ENCODE data around the gene TRIP6. TPM values are rescaled to one million over a fixed set of nuclear protein-coding genes. Genes with fewer than 3 reads are reported as not detected.
"Not testable (repeated sequence)": the region's sequence is repeated elsewhere in the genome, so short reads cannot be mapped to it uniquely, and the experiment has no call there.

The TRIP6 gene
- polyA plus RNA-seq, 1 donor: 46.1 TPM

GRCh38 chr7:100919335-100919734, 52.1 kb downstream of the TRIP6 start:
- H3K4me1 ChIP-seq (ENCODE audit: control insufficient read depth, insufficient read depth, low read length); H3K27me3 ChIP-seq (ENCODE audit: control insufficient read depth, insufficient read depth, low read length); H3K4me3 ChIP-seq (ENCODE audit: low read length); H3K27ac ChIP-seq (ENCODE audit: low read length); H3K36me3 ChIP-seq (ENCODE audit: control insufficient read depth, insufficient read depth, low read length); H3K9me3 ChIP-seq (ENCODE audit: control insufficient read depth, low read depth, low read length); DNase-seq: not testable (repeated sequence)
- WGBS (ENCODE audit: insufficient coverage, low lambda C conversion rate): no CpG with 5 or more reads among the region's 5 CpGs

- H3K27me3 ChIP-seq (ENCODE audit: control insufficient read depth, insufficient read depth, low read length); H3K4me3 ChIP-seq (ENCODE audit: low read length); H3K4me1 ChIP-seq (ENCODE audit: control insufficient read depth, insufficient read depth, low read length); H3K27ac ChIP-seq (ENCODE audit: low read length); H3K36me3 ChIP-seq (ENCODE audit: control insufficient read depth, insufficient read depth, low read length); DNase-seq; H3K9me3 ChIP-seq (ENCODE audit: control insufficient read depth, low read depth, low read length): not testable (repeated sequence)
- no CpG with 5 or more reads among the region's 9 CpGs for WGBS (ENCODE audit: insufficient coverage, low lambda C conversion rate)
Observed at GRCh38 chr7:100919779-100920437, 52.7 kb downstream of the TRIP6 start.

- no peak for DNase-seq
- no peak overlapping the region for H3K27ac ChIP-seq (ENCODE audit: low read length)
- no peaks in the 10 kb centered on the region for H3K27me3 ChIP-seq (ENCODE audit: control insufficient read depth, insufficient read depth, low read length)
- H3K9me3 ChIP-seq (ENCODE audit: control insufficient read depth, low read depth, low read length): no peaks in the 10 kb centered on the region
- no peaks in the 10 kb centered on the region for H3K36me3 ChIP-seq (ENCODE audit: control insufficient read depth, insufficient read depth, low read length)
- peaks cover 3% of the 10 kb centered on the region for H3K4me1 ChIP-seq (ENCODE audit: control insufficient read depth, insufficient read depth, low read length)
- H3K4me3 ChIP-seq (ENCODE audit: low read length): no peak overlapping the region
Observed at GRCh38 chr7:100921039-100921438, 53.9 kb downstream of the TRIP6 start.

Other genes with a start within 250 kb of the TRIP6 start
- gene TFR2, start 225.8 kb upstream of the TRIP6 start, polyA plus RNA-seq: 2.7 TPM
- gene ACTL6B, start 210.9 kb upstream of the TRIP6 start, polyA plus RNA-seq: 2.9 TPM
- 193 TPM for gene GNB2, start 193.6 kb upstream of the TRIP6 start, polyA plus RNA-seq
- gene GIGYF1, start 173.1 kb upstream of the TRIP6 start, polyA plus RNA-seq: 47.6 TPM
- gene POP7, start 161.3 kb upstream of the TRIP6 start, polyA plus RNA-seq: 28.7 TPM
- gene EPO, start 146.9 kb upstream of the TRIP6 start, polyA plus RNA-seq: 0.19 TPM
- 0.04 TPM for gene ZAN, start 133.8 kb upstream of the TRIP6 start, polyA plus RNA-seq
- 30.4 TPM for gene EPHB4, start 39.9 kb upstream of the TRIP6 start, polyA plus RNA-seq
- 26.0 TPM for gene SLC12A9, start 14.7 kb upstream of the TRIP6 start, polyA plus RNA-seq
- 118 TPM for gene SRRT, start 7.7 kb downstream of the TRIP6 start, polyA plus RNA-seq
- gene UFSP1, start 22.3 kb downstream of the TRIP6 start, polyA plus RNA-seq: 2.4 TPM
- 7.4 TPM for gene ACHE, start 28.5 kb downstream of the TRIP6 start, polyA plus RNA-seq
- 127 TPM for gene MUC3A, start 82.1 kb downstream of the TRIP6 start, polyA plus RNA-seq
- gene MUC12, start 102.2 kb downstream of the TRIP6 start, polyA plus RNA-seq: 3.3 TPM
- 139 TPM for gene MUC17, start 152.7 kb downstream of the TRIP6 start, polyA plus RNA-seq
- 25.6 TPM for gene TRIM56, start 218.1 kb downstream of the TRIP6 start, polyA plus RNA-seq

All from large intestine (tissue), 3 donors.